ENCODE results near the gene RAB17. TPM values are rescaled to one million over a fixed set of nuclear protein-coding genes. Genes with fewer than 3 reads are reported as not detected.
A peak's percentile ranks its signal among the peaks of the same experiment; 100 is the strongest.

RAB17 gene
- total RNA-seq, 6 donors from 2014 or later, result 44.5 to 262 (median 90.6) TPM

- no peak overlapping the region for H3K27ac ChIP-seq
- H3K36me3 ChIP-seq, result peaks cover 0 to 32% (median 5%) of the 10 kb centered on the region in 4 donors
- no peak overlapping the region for H3K4me3 ChIP-seq
- no peaks in the 10 kb centered on the region for H3K4me1 ChIP-seq
- H3K9me3 ChIP-seq, result no peaks in the 10 kb centered on the region
- peak in 1 of 2 donors; percentile 63 for DNase-seq
- no peaks in the 10 kb centered on the region for H3K27me3 ChIP-seq
- TF ChIP-seq POLR2A (IDR thresholded peaks at IDR 0.05), result no peak
- no peak for TF ChIP-seq POLR2AphosphoS5 (IDR thresholded peaks at IDR 0.05)
- no peak for TF ChIP-seq EP300 (IDR thresholded peaks at IDR 0.05)
- TF ChIP-seq, protein P1, sequence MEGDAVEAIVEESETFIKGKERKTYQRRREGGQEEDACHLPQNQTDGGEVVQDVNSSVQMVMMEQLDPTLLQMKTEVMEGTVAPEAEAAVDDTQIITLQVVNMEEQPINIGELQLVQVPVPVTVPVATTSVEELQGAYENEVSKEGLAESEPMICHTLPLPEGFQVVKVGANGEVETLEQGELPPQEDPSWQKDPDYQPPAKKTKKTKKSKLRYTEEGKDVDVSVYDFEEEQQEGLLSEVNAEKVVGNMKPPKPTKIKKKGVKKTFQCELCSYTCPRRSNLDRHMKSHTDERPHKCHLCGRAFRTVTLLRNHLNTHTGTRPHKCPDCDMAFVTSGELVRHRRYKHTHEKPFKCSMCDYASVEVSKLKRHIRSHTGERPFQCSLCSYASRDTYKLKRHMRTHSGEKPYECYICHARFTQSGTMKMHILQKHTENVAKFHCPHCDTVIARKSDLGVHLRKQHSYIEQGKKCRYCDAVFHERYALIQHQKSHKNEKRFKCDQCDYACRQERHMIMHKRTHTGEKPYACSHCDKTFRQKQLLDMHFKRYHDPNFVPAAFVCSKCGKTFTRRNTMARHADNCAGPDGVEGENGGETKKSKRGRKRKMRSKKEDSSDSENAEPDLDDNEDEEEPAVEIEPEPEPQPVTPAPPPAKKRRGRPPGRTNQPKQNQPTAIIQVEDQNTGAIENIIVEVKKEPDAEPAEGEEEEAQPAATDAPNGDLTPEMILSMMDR (IDR thresholded peaks at IDR 0.05), result no peak
- no peak for ATAC-seq (ENCODE audit: low FRiP score in 2 of 2)
- WGBS, 2 donors, result 89 to 100% methylated on average over 1 to 16 of the region's 17 CpGs
Measured at GRCh38 chr2:237525559-237526157, 64.9 kb downstream of the RAB17 start.

DNA sequence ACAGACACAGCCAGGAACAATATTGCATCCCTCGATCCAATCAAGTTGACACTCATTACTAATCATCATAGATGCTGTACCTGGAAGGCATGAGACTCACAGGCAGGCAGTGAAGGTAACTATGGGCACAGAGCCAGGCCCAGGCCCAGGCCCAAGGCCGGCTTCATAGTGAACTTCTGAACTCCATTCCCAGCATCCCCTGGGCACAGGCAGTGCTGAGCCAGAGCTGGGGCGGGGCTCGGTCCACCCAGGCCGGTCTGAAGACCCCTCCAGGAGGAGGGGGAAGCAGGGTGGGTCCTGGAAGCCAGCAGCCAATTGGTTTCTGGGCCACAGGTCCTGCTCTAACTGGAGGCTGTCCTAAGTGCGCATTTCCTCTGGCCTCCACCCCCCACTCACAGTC is 65.9 kb downstream of the RAB17 start:
- ATAC-seq (ENCODE audit: low FRiP score in 2 of 2), result peak in 1 of 2 donors; percentile 30
- no peaks in the 10 kb centered on the region for H3K27me3 ChIP-seq
- no peaks in the 10 kb centered on the region for H3K9me3 ChIP-seq
- DNase-seq, result no peak
- H3K4me1 ChIP-seq, result no peaks in the 10 kb centered on the region
- TF ChIP-seq POLR2A (IDR thresholded peaks at IDR 0.05) (no peak), EP300 (IDR thresholded peaks at IDR 0.05) (no peak), POLR2AphosphoS5 (IDR thresholded peaks at IDR 0.05) (no peak)
- TF ChIP-seq, protein P1 (IDR thresholded peaks at IDR 0.05), result no peak
- no peak overlapping the region for H3K4me3 ChIP-seq
- no peak overlapping the region for H3K27ac ChIP-seq
- H3K36me3 ChIP-seq, result peaks cover 3 to 35% (median 6%) of the 10 kb centered on the region in 4 donors
- 76 to 100% methylated on average over 1 to 6 of the region's 6 CpGs for WGBS, 2 donors

Small RNA genes lying within 50 kb of the gene (small RNA-seq; reads per million reads assigned to genes)
- gene RNU6-1140P, result 0 reads per million in 4 donors

Other genes with a start within 250 kb of the RAB17 start
- 100 to 1,000 TPM in 2 of 6 donors, 10 to 100 TPM in 4; 34.4 to 199 (median 71.9) TPM for gene COL6A3, start 176.6 kb downstream of the RAB17 start, total RNA-seq
- gene MLPH, start 103.5 kb downstream of the RAB17 start, total RNA-seq, result 1,000 to 10,000 TPM in 1 of 6 donors, 100 to 1,000 TPM in 5; 289 to 1,452 (median 502) TPM
- not detected for gene PRLH, start 24.2 kb downstream of the RAB17 start, total RNA-seq
- 100 to 1,000 TPM; 185 to 291 (median 242) TPM for gene LRRFIP1, start 36.9 kb upstream of the RAB17 start, total RNA-seq
- gene RBM44, start 208.0 kb upstream of the RAB17 start, total RNA-seq, result 1 to 10 TPM in 5 of 6 donors, under 1 TPM in 1; 0.44 to 2.8 (median 1.5) TPM